Measurements from ENCODE around the gene SFTA2. TPM values are rescaled to one million over a fixed set of nuclear protein-coding genes. Genes with fewer than 3 reads are reported as not detected.

Gene SFTA2
- total and polyA plus RNA-seq, 10 of the 15 experiments (the other 5 are each of a cell fraction or from before 2014, with no cell fraction given): 0.15 to 0.92 (median 0.33) TPM; not detected in 4

DNA sequence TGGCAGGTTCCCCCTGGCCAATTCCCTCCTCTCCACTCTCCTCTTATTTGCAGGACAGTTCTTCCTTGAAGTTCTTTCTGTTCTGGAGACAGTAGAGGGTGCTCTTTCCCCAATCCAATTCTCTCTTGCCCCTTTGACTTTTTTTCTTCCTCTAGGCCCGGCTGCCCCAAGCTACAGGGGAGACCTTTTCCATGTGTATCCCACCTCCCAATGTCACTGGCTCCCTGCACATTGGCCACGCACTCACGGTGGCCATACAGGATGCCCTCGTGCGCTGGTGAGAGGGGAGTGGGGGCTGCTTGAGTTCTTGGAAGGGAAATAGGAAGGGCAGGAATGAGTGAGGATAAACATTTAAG lies 16.4 kb downstream of the SFTA2 start:
- ATAC-seq (peak; percentile 33), FAIRE-seq (peak; percentile 85), DNase-seq (ENCODE audit: low read depth, low spot score) (no peak)
- no TSS peak for BruUV-seq (replicated peaks)
- intact Hi-C loops (cut with micrococcal nuclease; ENCODE audit: unreplicated experiment): loop anchor here (1.0 to 5.0 kb wide), 3 partner anchors 127 to 167 kb away; no protein-coding TSS in a partner anchor
- WGBS (ENCODE audit: insufficient coverage, insufficient replicate concordance, low lambda C conversion rate, missing lambda C conversion rate): 44% methylated on average over 5 of the region's 5 CpGs
- Histone ChIP-seq H3K4me2 (ENCODE audit: control insufficient read depth, insufficient read depth) (no peak overlapping the region), H3K4me1 (ENCODE audit: control insufficient read depth, insufficient read depth, low read length) (peaks cover 3% of the 10 kb centered on the region; the same call in 1 of the 2 replicates), H2AFZ (ENCODE audit: control insufficient read depth, low read depth, low read length) (no peak overlapping the region), H3K9ac (ENCODE audit: control insufficient read depth, insufficient read depth, low read length) (peak overlapping the region; percentile 18; the same call in 1 of the 2 replicates), H3K4me3 (0 out of 2 replicates have a peak overlapping the region, but pooled peaks have one; percentile 91), H3K27me3 (replicated peaks in 1 of 2; ENCODE audit: control insufficient read depth in 2 of 2, insufficient read depth in 2 of 2, low read length in 1 of 2) (no peaks in the 10 kb centered on the region), H3K9me3 (replicated peaks; ENCODE audit: control insufficient read depth, insufficient read depth, low read length) (no peaks in the 10 kb centered on the region), H4K20me1 (ENCODE audit: control insufficient read depth, insufficient read depth) (no peaks in the 10 kb centered on the region), H3K36me3 (ENCODE audit: control insufficient read depth in 2 of 2, insufficient read depth in 2 of 2, low read length in 1 of 2) (peaks cover 7 to 8% of the 10 kb centered on the region in 2 experiments; a peak in 3 of 4 replicates), H3K79me2 (ENCODE audit: control insufficient read depth, insufficient read depth, low read length) (peaks cover 9% of the 10 kb centered on the region), H3K27ac (ENCODE audit: control insufficient read depth, insufficient read depth) (no peak overlapping the region)
- in situ Hi-C loops (cut with MboI): loop anchor here (5.0 kb wide), 1 partner anchor 162 kb away; no protein-coding TSS in a partner anchor
- ChIA-PET RAD21 (ENCODE audit: unreplicated experiment) (interaction anchor here (0.6 to 4.6 kb wide), 18 partner anchors 26 to 374 kb away, joined by 3 to 138 read pairs (median 6); partner anchors contain the start of genes DDR1 and MDC1), POLR2A (interaction anchor here (0.8 to 4.4 kb wide), 4 partner anchors 12 to 155 kb away, joined by 3 to 50 read pairs (median 20); partner anchors contain the start of gene DDR1), CTCF (interaction anchor here (0.6 to 9.3 kb wide), 31 partner anchors 11 to 657 kb away, joined by 3 to 122 read pairs (median 5); partner anchors contain the start of gene DDR1), SMC1A (ENCODE audit: uncharacterized antibody, unreplicated experiment) (interaction anchor here (0.8 to 7.9 kb wide), 20 partner anchors 11 to 462 kb away, joined by 3 to 141 read pairs (median 5); partner anchors contain the start of gene DDR1)
- TF ChIP-seq ZNF622 (IDR thresholded peaks at IDR 0.05): no peak
- TF ChIP-seq IKZF2 (IDR thresholded peaks at IDR 0.05): no peak; a peak in 1 of 4 replicates
- TF ChIP-seq ZNF217 (IDR thresholded peaks at IDR 0.05): no peak
- peak; percentile 54 to 76 (median 65); a peak in 5 of 6 replicates for TF ChIP-seq CTCF (IDR thresholded peaks at IDR 0.05 in 2 of 3, conservative IDR thresholded peaks at IDR 0.05 in 1 of 3; ENCODE audit: control insufficient read depth in 2 of 3, extremely low read depth in 1 of 3, insufficient read depth in 1 of 3, low read depth in 3 of 3, low read length in 3 of 3)
- no peak for TF ChIP-seq ESRRA (IDR thresholded peaks at IDR 0.05; ENCODE audit: low read length)
- TF ChIP-seq EGR1 (IDR thresholded peaks at IDR 0.05; ENCODE audit: borderline replicate concordance in 1 of 2, low read depth in 2 of 2, low read length in 2 of 2): no peak
- no peak for TF ChIP-seq BRCA1 (IDR thresholded peaks at IDR 0.05; ENCODE audit: low read depth, low read length)
- no peak for TF ChIP-seq GABPA (IDR thresholded peaks at IDR 0.05; ENCODE audit: low read depth)
- TF ChIP-seq, protein P1, sequence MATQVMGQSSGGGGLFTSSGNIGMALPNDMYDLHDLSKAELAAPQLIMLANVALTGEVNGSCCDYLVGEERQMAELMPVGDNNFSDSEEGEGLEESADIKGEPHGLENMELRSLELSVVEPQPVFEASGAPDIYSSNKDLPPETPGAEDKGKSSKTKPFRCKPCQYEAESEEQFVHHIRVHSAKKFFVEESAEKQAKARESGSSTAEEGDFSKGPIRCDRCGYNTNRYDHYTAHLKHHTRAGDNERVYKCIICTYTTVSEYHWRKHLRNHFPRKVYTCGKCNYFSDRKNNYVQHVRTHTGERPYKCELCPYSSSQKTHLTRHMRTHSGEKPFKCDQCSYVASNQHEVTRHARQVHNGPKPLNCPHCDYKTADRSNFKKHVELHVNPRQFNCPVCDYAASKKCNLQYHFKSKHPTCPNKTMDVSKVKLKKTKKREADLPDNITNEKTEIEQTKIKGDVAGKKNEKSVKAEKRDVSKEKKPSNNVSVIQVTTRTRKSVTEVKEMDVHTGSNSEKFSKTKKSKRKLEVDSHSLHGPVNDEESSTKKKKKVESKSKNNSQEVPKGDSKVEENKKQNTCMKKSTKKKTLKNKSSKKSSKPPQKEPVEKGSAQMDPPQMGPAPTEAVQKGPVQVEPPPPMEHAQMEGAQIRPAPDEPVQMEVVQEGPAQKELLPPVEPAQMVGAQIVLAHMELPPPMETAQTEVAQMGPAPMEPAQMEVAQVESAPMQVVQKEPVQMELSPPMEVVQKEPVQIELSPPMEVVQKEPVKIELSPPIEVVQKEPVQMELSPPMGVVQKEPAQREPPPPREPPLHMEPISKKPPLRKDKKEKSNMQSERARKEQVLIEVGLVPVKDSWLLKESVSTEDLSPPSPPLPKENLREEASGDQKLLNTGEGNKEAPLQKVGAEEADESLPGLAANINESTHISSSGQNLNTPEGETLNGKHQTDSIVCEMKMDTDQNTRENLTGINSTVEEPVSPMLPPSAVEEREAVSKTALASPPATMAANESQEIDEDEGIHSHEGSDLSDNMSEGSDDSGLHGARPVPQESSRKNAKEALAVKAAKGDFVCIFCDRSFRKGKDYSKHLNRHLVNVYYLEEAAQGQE (IDR thresholded peaks at IDR 0.05; ENCODE audit: low read depth, low read length): no peak
- TF ChIP-seq RAD21 (IDR thresholded peaks at IDR 0.05; ENCODE audit: insufficient read depth, low read depth, low read length): peak; percentile 88
- 0 out of 2 replicates have a peak, but pooled peaks have one; percentile 9 for TF ChIP-seq NR2F1 (conservative IDR thresholded peaks at IDR 0.05)
- no peak for TF ChIP-seq BMI1 (IDR thresholded peaks at IDR 0.05; ENCODE audit: borderline replicate concordance)
- no peak for TF ChIP-seq RELA (IDR thresholded peaks at IDR 0.05; ENCODE audit: borderline replicate concordance, partially characterized antibody)
- TF ChIP-seq TCF12 (IDR thresholded peaks at IDR 0.05; ENCODE audit: low read depth, low read length): no peak
- 0 out of 2 replicates have a peak, but pooled peaks have one; percentile 23 for TF ChIP-seq YY1 (IDR thresholded peaks at IDR 0.05; ENCODE audit: low read depth, low read length)
